Cardiac fibroblast (primary cell): ENCODE data around the gene NABP2.

ENCODE experiments used
- DNase-seq, 2 donors: peaks; one replicate each; pipeline versions ENCODE4 v3.0.0 to v3.0.0-alpha.2; 2010; ENCODE audit warnings: low read depth in 2 of 2
- H3K4me3 ChIP-seq, 2 donors: replicated peaks in 1 of 2; 1 replicate in 1 of 2; 2 replicates in 1 of 2; pipeline ENCODE4 v1.5.1; 2011; ENCODE audit warnings: low read depth in 2 of 2, low read length in 2 of 2, mild to moderate bottlenecking in 2 of 2, moderate library complexity in 1 of 2
- CTCF ChIP-seq: IDR thresholded peaks from one replicate; pipeline ENCODE4 v1.5.1; 2011; ENCODE audit warnings: low read depth, mild to moderate bottlenecking, low read length, inconsistent platforms

NABP2 gene

GRCh38 chr12:56252649-56253048 is 28.5 kb downstream of the NABP2 start:
- TF ChIP-seq CTCF: no peak
- DNase-seq: no peak
- no peak overlapping the region for H3K4me3 ChIP-seq

- no peak overlapping the region for H3K4me3 ChIP-seq
- TF ChIP-seq CTCF: no peak
- no peak for DNase-seq
These were observed 28.9 kb downstream of the NABP2 start for GRCh38 chr12:56253091-56253490.

GRCh38 chr12:56255671-56256070 is 31.5 kb downstream of the NABP2 start:
- H3K4me3 ChIP-seq: no peak overlapping the region
- no peak for TF ChIP-seq CTCF
- DNase-seq: no peak

- peak overlapping the region; percentile 1 to 83 for H3K4me3 ChIP-seq
- TF ChIP-seq CTCF: no peak
- peak; percentile 53 to 69 for DNase-seq
These were observed 32.3 kb downstream of the NABP2 start for GRCh38 chr12:56256326-56256960.

GRCh38 chr12:56257071-56257470 is 32.9 kb downstream of the NABP2 start:
- H3K4me3 ChIP-seq: peak overlapping the region; percentile 71 to 83
- no peak for DNase-seq
- TF ChIP-seq CTCF: no peak

GRCh38 chr12:56257491-56258067 is 33.4 kb downstream of the NABP2 start:
- TF ChIP-seq CTCF: no peak
- peak overlapping the region; percentile 71 to 83 for H3K4me3 ChIP-seq
- peak; percentile 27 for DNase-seq
